Measurements from ENCODE around the gene CETN1.

CETN1 gene

DNA sequence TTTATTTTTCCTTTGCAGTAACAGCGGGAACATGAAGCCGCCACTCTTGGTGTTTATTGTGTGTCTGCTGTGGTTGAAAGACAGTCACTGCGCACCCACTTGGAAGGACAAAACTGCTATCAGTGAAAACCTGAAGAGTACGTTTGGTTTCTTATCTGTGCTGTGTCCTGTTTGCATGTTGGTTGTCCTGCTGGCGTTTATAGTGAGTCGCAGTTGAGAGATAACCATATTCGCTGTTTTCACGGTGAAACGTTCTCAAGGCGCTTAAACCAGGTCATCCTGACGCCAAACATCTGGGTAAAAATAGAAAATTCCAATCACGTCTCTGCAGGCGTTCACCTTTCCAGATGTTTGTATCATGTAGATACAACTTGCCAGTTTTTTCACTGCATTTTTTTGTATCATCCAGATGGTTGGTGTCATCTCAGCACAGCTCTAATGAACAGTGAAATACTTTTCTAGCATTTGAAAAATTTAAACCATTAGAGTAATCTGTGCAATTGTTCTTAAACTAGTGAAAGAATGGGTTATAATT is 37.9 kb downstream of the CETN1 start:
- no peak for DNase-seq (ENCODE audit: low read depth in 1 of 2, low spot score in 1 of 2)
- no peak for TF ChIP-seq SPI1 (IDR thresholded peaks at IDR 0.05; ENCODE audit: borderline replicate concordance, low read depth)
- TF ChIP-seq, protein P1, sequence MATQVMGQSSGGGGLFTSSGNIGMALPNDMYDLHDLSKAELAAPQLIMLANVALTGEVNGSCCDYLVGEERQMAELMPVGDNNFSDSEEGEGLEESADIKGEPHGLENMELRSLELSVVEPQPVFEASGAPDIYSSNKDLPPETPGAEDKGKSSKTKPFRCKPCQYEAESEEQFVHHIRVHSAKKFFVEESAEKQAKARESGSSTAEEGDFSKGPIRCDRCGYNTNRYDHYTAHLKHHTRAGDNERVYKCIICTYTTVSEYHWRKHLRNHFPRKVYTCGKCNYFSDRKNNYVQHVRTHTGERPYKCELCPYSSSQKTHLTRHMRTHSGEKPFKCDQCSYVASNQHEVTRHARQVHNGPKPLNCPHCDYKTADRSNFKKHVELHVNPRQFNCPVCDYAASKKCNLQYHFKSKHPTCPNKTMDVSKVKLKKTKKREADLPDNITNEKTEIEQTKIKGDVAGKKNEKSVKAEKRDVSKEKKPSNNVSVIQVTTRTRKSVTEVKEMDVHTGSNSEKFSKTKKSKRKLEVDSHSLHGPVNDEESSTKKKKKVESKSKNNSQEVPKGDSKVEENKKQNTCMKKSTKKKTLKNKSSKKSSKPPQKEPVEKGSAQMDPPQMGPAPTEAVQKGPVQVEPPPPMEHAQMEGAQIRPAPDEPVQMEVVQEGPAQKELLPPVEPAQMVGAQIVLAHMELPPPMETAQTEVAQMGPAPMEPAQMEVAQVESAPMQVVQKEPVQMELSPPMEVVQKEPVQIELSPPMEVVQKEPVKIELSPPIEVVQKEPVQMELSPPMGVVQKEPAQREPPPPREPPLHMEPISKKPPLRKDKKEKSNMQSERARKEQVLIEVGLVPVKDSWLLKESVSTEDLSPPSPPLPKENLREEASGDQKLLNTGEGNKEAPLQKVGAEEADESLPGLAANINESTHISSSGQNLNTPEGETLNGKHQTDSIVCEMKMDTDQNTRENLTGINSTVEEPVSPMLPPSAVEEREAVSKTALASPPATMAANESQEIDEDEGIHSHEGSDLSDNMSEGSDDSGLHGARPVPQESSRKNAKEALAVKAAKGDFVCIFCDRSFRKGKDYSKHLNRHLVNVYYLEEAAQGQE (IDR thresholded peaks at IDR 0.05; ENCODE audit: insufficient replicate concordance, low read depth), result no peak
- TF ChIP-seq, protein P2, sequence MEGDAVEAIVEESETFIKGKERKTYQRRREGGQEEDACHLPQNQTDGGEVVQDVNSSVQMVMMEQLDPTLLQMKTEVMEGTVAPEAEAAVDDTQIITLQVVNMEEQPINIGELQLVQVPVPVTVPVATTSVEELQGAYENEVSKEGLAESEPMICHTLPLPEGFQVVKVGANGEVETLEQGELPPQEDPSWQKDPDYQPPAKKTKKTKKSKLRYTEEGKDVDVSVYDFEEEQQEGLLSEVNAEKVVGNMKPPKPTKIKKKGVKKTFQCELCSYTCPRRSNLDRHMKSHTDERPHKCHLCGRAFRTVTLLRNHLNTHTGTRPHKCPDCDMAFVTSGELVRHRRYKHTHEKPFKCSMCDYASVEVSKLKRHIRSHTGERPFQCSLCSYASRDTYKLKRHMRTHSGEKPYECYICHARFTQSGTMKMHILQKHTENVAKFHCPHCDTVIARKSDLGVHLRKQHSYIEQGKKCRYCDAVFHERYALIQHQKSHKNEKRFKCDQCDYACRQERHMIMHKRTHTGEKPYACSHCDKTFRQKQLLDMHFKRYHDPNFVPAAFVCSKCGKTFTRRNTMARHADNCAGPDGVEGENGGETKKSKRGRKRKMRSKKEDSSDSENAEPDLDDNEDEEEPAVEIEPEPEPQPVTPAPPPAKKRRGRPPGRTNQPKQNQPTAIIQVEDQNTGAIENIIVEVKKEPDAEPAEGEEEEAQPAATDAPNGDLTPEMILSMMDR (IDR thresholded peaks at IDR 0.05; ENCODE audit: insufficient read depth, low read length), result no peak
- no peak for TF ChIP-seq POLR2AphosphoS5 (IDR thresholded peaks at IDR 0.05; ENCODE audit: low read depth)
- no peak for TF ChIP-seq GABPA (IDR thresholded peaks at IDR 0.05; ENCODE audit: low read depth)
- Histone ChIP-seq H3K4me3 (replicated peaks; ENCODE audit: insufficient read depth, low read length) (no peak overlapping the region), H3K27ac (replicated peaks) (no peak overlapping the region), H3K27me3 (ENCODE audit: insufficient read depth, poor library complexity, severe bottlenecking) (peaks cover 7% of the 10 kb centered on the region)

DNA sequence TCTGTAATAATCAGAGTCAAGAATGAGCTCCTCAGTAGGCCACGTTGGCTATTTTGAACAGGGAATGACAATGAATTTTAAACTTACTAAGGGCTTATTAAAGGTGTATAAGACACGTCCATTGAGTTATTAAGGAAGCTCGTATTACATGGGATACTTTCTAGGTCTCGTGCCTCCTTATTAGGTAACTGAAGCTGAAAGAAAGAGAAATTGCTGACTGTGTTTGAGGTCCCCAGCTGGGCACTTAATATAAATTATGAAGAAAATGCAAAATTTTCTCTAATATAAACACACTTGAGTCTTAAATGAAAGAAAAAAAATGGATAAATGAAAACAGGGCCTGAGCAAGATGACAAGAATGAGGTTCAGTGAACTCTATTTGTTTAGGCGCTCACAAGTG is 38.4 kb downstream of the CETN1 start:
- Histone ChIP-seq H3K4me3 (replicated peaks; ENCODE audit: insufficient read depth, low read length) (no peak overlapping the region), H3K27ac (replicated peaks) (no peak overlapping the region), H3K27me3 (ENCODE audit: insufficient read depth, poor library complexity, severe bottlenecking) (peaks cover 7% of the 10 kb centered on the region)
- DNase-seq (ENCODE audit: low read depth in 1 of 2, low spot score in 1 of 2), result no peak
- TF ChIP-seq, protein P1 (IDR thresholded peaks at IDR 0.05; ENCODE audit: insufficient replicate concordance, low read depth), result no peak
- TF ChIP-seq GABPA (IDR thresholded peaks at IDR 0.05; ENCODE audit: low read depth) (no peak), SPI1 (IDR thresholded peaks at IDR 0.05; ENCODE audit: borderline replicate concordance, low read depth) (no peak), POLR2AphosphoS5 (IDR thresholded peaks at IDR 0.05; ENCODE audit: low read depth) (no peak)
- TF ChIP-seq, protein P2 (IDR thresholded peaks at IDR 0.05; ENCODE audit: insufficient read depth, low read length), result no peak

DNA sequence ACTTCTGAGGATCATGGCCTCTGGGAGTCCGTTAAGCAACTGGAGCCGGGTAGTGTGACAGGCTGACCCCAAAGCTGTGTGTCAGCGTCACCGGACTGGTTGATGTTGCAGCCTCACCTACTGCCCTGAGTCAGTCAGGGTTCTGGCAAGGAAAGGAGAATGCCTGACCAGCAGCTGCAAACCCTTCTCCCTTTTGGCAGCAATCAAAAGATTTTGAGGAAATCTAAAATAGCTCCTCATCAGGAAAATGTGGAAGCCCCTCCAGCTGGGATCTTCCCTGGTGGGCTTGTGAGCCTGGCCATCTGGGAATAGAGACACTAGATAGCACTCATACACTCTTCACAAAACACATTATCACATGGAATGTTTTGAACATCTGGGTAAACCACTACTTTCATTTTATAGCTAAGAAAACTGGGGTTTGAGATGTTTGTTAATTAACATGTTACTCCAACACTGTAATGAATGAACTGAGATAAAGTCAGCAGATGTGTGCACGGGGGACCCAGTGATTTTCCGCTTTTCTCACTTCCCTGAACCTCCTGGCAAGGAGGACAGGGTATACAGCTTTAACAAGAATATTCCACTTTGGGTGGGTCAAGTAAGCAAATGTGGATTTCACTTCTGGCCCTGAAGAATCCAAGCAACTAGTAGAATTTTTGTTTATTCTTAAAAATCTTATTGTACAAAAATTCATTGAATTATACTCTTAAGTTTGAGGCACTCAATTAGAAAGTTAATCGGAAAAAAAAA is 41.3 kb downstream of the CETN1 start:
- H3K4me3 ChIP-seq (replicated peaks; ENCODE audit: insufficient read depth, low read length), result no peak overlapping the region
- no peak overlapping the region for H3K27ac ChIP-seq (replicated peaks)
- no peak for DNase-seq (ENCODE audit: low read depth in 1 of 2, low spot score in 1 of 2)
- peaks cover 7% of the 10 kb centered on the region for H3K27me3 ChIP-seq (ENCODE audit: insufficient read depth, poor library complexity, severe bottlenecking)
- TF ChIP-seq, protein P2 (IDR thresholded peaks at IDR 0.05; ENCODE audit: insufficient read depth, low read length), result no peak
- TF ChIP-seq SPI1 (IDR thresholded peaks at IDR 0.05; ENCODE audit: borderline replicate concordance, low read depth), result no peak
